Stimulated activated naive CD8-positive, alpha-beta T cell treated with anti-CD3 and anti-CD28 coated beads, Interleukin-15, Interleukin-2, amounts not matched to agents 100 U/mL and 50 U/mL, for 24 hours (primary cell): ENCODE results near the gene MAST4.
"Not testable (repeated sequence)": the region's sequence is repeated elsewhere in the genome, so short reads cannot be mapped to it uniquely, and the experiment has no call there.

Experiments used
- ATAC-seq: fragments of 150-1000 bp; cut with Tn5 transposase; one replicate; pipeline ENCODE4 v1.10.0; 2021
- DNase-seq: peaks from one replicate; pipeline ENCODE4 v3.0.0; 2021

The MAST4 gene

DNA sequence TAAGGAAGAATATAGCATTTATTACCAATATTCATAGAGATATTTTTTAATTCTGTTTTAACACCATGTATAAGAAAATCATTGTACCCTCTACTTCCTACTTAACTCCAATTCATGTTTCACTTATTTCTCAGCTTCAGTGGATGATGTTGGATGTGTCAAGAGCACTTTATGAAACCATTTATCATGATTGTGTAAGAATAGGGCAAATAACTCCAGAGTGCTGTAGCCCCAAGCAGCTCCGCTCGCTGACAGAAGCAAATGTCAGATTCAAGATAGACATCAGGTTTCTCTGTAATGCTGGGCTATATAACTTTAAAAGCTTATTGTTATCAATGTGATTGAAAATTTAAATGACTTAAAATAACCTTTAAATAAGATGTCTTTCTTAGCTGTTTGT, 50.4 kb downstream of the MAST4 start:
- no peak for ATAC-seq
- DNase-seq: no peak

GRCh38 chr5:66647146-66647856, 51.1 kb downstream of the MAST4 start:
- no peak for DNase-seq
- no peak for ATAC-seq

- no peak for ATAC-seq
These were observed 56.6 kb downstream of the MAST4 start for GRCh38 chr5:66652818-66653217.

DNA sequence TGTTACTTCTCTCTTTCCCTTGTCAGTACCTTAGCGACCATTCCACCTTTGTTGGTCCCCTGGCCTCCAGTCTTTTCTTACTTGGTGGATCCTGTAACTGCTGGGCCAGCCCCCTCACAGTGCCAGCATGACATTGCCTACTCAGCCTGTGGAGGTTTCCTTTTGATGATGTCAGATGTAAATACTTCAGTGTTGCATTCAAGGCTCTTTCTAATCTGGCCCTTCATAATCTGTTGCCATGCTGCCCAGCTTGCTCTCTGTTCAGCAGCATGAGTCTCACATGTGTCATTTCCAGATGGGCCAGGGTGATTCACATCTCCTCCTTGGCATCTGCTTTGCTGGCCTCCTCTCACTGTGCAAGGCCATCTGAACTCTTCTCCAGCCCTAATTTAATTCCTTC, 57.1 kb downstream of the MAST4 start:
- ATAC-seq (no peak), DNase-seq (no peak)

More at GRCh38 chr5:66652818-66653217, 56.6 kb downstream of the MAST4 start:
- DNase-seq: no peak

- DNase-seq: no peak
These were observed 59.5 kb downstream of the MAST4 start for GRCh38 chr5:66655395-66656324.

GRCh38 chr5:66658516-66658915, 62.3 kb downstream of the MAST4 start:
- DNase-seq (no peak), ATAC-seq (peak; percentile 6)

More at GRCh38 chr5:66655395-66656324, 59.5 kb downstream of the MAST4 start:
- no peak for ATAC-seq

- DNase-seq: no peak
- no peak for ATAC-seq
These were observed 63.6 kb downstream of the MAST4 start for GRCh38 chr5:66659780-66660179.

DNA sequence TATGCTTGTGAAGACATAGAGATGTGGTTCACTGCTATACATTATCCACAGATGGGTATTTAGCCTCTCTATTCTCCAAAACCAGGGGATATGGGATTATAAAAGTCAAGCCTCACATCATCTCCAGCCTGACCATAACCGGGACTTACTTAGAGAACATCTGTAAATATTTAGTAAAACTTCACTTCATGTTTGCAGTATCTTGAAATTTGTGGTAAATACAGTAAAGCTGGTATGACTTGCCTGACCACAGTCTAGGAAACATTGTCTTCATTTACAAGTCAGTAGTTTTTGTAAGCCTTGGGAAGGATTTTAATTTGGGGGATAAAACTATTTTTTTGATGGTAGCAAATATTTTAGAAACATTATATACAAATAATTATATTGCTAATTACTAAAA, 64.2 kb downstream of the MAST4 start:
- DNase-seq: no peak
- no peak for ATAC-seq

DNA sequence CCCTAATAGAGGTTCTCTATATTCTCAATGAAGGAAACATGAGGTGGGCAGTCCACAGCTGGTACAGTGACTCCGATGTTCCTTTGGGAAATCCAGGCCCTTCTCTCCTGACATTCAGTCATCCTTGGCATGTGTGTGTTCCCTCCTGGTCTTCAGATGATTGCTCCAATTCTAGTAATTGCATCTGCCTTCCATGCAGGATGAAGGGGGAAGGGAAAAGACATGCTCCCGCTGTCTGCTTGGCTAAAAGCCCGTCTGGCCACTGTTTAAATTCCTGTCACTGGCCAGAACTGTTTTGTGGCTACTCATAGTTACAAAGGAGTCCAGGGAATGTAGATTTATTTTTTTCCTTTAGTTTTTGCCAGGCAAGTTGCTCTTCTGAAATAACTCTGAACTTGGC, 65.0 kb downstream of the MAST4 start:
- DNase-seq: no peak
- no peak for ATAC-seq

GRCh38 chr5:66666778-66667177, 70.6 kb downstream of the MAST4 start:
- DNase-seq (no peak), ATAC-seq (no peak)

DNA sequence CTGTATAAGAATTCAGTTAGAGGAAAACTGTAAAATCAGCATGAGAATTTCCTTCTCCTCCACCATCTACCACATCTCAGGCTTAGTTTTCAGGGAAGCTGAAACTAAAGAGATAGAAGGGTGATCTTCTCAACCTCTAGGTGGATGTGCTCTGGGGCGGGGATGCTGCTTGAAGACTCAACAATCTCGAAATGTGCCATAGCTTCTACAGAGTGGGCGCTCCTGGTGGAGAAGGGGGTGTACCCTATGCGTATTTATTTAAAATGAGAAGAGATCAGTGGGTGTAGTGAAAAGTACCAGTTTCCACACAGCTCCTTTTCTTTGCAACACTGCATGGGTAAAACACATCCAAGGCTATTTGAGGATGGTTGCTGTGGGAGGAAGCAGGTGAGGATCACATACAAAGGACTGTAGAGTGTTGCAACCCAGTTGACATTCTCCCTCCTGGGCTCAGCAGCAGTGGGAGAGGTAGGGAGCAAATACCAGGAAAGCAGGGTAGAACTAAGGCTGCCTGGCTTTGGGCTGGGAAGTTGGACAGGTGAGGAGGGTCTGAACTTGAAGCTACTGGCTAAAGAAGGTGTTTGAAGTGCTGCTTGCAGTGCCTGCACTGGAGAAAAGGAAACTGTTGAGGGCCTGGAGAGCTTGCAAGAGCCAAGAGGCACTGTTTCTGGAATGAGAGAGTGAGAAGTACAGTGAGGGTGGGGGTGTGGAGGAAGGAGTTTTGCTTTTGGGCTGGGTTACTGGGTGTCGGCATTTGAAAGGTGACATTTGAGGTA, 73.1 kb downstream of the MAST4 start:
- DNase-seq (no peak), ATAC-seq (no peak)

DNA sequence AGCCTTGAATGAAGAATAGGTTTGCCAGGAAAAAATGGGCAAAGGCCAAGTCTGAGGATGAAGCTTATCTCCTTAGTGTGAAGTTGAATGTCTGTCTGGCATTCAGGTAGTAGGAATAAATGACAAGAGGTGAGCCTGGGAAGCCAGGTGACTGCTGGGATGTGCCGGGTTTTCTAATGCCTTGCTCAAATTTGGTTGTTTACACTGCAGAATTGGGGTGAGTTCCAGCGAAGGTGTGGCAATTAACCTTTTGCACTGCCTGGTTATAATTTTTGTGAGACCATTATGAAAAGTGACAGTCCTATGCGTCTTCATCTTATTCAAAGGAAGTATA, 73.6 kb downstream of the MAST4 start:
- DNase-seq: no peak

DNA sequence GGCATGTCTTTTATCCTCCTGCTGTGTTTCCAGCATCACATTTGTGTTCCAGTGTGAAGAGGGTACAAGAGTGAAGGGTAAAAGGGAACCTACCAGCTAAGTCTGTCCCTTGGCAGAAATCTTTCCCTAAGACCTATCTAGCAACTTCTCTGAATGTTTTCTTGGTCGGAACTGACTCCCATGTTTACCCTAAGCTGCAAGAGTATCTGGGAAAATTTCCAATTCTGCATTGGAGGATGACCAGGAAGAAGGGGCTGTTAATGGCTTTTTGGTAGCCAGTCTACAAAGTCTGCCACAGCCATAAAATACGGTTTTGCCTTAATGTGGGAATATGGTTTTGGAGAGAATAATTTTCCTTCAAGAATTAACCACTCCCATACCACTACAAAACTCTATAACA, 75.1 kb downstream of the MAST4 start:
- no peak for ATAC-seq
- no peak for DNase-seq

More for the DNA sequence above, 73.6 kb downstream of the MAST4 start:
- ATAC-seq: no peak

- ATAC-seq: no peak
- DNase-seq: no peak
These were observed 78.6 kb downstream of the MAST4 start for GRCh38 chr5:66674802-66675201.

- no peak for DNase-seq
- no peak for ATAC-seq
These were observed 79.2 kb downstream of the MAST4 start for GRCh38 chr5:66675406-66675805.

DNA sequence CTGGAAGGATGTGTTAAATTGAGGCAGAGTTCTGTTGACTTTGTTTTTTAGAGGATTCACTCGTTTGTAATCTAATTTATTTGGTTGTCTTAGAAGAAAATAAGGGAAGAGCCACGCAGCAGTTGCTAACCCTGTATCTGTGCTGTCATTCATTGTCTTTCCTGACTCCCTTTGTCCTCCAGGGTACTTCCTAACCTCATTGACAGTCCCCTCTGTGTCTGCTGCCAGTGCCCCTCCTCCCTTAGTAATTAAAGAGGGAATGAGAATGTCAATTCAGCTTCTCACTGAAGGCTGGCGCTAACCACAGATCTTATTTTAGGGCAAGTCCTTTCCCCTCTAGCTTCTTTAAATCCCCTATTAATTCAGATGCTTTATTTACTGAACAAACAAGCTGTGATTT, 84.0 kb downstream of the MAST4 start:
- ATAC-seq: no peak
- DNase-seq: no peak

- DNase-seq: no peak
- no peak for ATAC-seq
These were observed 84.6 kb downstream of the MAST4 start for GRCh38 chr5:66680804-66681203.

- ATAC-seq: no peak
- no peak for DNase-seq
These were observed 88.5 kb downstream of the MAST4 start for GRCh38 chr5:66684663-66685062.

DNA sequence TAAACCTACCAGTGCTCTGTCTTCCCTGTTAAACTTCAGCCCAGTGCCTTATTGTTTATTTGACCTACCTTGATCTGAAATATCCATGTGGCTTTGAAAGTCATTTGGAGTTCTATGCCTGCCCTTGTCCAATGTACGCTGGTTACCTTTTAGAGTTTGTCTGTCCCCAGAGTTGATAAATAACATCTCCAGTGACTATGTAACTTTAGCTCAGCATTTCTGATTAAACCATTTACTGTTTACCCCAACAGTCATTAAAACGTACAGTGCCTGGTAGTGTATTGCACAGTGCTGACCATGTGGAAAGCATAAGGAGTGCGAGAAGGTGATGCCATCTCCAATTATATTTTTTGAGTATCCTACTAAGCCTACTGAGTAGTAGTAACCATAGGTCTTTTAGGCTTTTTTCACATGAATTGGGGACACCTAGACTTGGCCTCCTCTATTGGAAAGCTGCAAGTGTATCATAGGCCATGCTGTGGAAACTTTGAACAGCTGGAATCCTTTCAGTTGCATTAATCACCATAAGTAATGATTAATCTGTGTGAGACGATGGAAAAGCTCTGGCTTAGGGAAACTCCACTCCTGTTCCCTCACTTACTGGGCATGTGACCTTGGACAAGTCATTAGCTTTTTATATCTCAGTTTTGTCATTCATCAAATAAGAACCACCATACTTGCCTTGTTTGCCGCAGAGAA, 93.5 kb downstream of the MAST4 start:
- ATAC-seq: no peak
- no peak for DNase-seq

DNA sequence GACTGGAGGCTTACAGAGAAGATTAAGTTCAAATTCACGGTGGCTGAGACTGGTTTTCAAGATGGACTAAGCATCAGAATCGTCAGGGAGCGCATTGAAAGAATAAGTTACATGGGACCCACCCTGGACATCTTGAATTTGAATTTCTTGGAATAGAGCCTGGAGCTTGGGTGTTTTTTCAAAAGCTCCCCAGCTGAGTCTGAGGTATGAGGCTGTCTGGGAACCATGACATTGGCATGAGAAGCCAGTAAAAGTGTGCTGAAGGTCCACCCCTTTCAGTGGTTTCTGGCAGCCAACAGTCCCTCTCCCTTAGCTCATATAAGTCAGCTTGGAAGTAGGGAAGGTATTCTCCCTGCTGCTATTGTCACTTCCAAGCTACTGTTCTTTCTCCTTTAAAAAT, 97.8 kb downstream of the MAST4 start:
- no peak for DNase-seq
- no peak for ATAC-seq

GRCh38 chr5:66695840-66696239, 99.6 kb downstream of the MAST4 start:
- DNase-seq, ATAC-seq: not testable (repeated sequence)
